Right lung (tissue), 5 donors: ENCODE measurements around the gene AHNAK2. TPM values are rescaled to one million over a fixed set of nuclear protein-coding genes. Genes with fewer than 3 reads are reported as not detected.
"Not testable (repeated sequence)": the region's sequence is repeated elsewhere in the genome, so short reads cannot be mapped to it uniquely, and the experiment has no call there.

ENCODE experiments used
- DNase-seq, 2 donors: peaks; one replicate each; pipeline ENCODE4 v3.0.0-alpha.2; 2013
- polyA plus RNA-seq, 5 donors: library from polyadenylated mRNA; unstranded; fragments of 120-200 nt; gene quantifications; one replicate each; pipeline versions ENCODE4 v1.2.1 to v1.2.3, GENCODE V29; 2013; ENCODE audit warnings: inconsistent platforms in 1 of 5, low replicate concordance in 1 of 5; ENCODE audit not compliant: insufficient read length in 5 of 5, insufficient read depth in 1 of 5

The AHNAK2 gene
- polyA plus RNA-seq, 5 donors = 1.1 to 3.0 (median 2.3) TPM

DNA sequence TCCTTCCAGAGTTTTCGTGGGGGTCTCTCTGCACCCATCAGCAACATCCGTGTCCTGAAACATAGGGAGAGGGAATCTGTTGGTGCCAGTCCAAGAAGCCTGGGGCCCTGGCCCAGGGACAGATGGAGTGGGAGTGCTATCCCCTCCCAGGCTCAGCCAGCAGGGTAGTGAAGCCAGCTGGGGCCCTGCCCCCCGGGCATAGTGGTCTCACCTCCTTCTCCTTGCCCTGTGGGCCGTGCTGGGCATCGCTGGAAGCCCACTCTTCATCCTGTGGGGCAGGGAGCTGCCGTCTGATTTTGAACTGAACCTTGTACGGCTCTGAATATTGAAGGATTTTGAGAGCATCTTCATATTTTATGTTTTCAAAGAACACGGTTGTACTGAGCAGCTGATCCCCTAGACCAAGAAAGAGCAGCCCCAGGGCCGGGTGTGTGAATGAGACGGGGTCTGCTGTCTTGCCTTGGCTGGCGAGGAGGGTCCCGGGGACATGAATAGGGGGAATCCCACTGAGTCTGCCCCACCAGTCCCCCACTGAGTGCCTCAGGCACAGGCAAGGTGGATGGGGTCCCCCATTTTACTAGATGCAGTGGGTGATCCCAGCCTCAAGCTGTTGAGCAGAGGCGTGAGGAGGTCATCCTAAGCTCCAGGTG is 23.3 kb downstream of the AHNAK2 start:
- DNase-seq = no peak

DNA sequence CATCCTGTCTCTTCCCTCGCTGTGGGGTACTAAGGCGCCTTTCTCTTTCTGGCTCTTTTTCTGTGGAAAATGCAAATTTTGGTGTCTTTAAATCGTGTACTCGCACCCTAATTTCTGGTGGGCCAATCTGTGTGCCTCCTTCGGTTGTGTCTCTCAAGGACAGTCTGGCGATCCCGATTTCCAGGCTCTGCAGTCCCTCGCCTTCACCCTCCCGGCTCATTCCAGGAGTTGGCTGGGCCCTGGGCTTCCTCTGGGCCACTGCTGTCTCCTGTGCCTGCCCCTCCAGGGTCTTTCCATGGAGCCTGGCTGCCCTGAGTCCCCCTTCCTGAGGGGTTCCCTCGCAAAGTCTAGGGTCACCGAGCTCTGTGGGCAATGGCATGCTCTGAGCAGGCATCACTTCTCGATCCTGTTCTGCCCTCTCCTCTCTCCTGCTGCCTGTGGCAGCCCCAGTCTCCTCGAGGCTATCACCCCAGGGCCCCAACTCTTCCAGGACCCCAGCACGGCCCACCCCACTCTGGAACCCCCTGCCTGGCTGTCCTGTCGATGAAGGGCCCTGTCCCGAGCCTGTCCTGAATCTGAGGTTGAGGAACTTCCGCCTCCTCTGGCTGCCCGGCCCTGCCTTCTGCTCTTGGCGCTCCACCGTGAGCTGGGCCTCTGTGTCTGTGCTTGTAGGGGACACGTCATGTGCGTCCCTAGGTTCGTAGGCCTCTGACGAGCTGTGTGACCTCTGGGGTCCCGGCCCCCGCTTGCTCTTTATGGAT is 24.1 kb downstream of the AHNAK2 start:
- DNase-seq = no peak

DNA sequence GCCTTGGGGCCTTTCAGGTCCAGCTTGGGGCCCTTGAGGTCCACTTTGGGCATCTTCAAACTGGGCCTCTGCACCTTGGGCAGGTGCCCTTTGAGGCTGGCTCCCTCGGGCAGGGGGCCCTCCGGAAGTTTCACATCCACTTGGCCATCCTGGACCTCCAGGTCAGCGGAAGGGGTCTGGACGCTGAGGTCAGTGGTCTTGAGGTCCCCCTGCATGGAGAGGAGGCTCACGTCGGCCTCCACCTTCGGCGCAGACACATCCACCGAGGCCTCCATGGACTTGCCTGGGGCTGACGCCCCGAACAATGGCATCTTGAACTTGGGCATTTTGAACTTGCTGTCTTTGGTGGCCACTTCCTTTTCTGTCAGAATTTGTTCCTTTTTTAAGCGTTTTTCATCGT is 25.1 kb downstream of the AHNAK2 start:
- no peak for DNase-seq

DNA sequence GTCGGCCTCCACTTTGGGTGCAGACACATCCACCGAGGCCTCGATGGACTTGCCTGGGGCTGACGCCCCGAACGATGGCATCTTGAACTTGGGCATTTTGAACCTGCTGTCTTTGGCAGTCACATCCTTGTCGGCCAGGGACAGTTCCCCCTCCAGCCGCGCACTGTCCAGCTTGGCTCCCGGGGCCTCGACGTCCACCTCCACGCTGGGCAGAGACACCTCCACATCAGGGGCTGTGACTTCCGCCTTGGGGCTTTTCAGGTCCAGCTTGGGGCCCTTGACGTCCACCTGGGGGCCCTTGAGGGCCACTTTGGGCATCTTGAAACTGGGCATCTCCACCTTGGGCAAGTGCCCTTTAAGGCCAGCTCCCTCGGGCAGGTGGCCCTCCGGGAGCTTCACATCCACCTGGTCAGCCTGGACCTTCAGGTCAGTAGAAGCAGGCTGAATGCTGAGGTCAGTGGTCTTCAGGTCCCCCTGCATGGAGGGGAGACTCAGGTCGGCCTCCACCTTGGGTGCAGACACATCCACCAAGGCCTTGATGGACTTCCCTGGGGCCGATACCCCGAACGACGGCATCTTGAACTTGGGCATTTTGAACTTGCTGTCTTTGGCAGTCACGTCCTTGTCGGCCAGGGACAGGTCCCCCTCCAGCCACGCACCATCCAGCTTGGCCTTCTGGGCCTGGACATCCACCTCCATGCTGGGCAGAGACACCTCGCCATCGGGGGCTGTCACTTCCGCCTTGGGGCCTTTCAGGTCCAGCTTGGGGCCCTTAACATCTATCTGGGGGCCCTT is 26.1 kb downstream of the AHNAK2 start:
- DNase-seq = not testable (repeated sequence)

DNA sequence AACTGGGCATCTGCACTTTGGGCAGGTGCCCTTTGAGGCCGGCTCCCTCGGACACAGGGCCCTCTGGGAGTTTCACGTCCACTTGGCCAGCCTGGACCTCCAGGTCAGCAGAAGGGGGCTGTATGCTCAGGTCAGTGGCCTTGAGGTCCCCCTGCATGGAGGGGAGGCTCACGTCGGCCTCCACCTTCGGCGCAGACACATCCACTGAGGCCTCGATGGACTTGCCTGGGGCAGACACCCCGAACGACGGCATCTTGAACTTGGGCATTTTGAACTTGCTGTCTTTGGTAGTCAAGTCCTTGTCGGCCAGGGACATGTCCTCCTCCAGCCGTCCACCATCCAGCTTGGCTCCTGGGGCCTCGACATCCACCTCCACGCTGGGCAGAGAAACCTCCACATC is 27.5 kb downstream of the AHNAK2 start:
- DNase-seq = not testable (repeated sequence)

DNA sequence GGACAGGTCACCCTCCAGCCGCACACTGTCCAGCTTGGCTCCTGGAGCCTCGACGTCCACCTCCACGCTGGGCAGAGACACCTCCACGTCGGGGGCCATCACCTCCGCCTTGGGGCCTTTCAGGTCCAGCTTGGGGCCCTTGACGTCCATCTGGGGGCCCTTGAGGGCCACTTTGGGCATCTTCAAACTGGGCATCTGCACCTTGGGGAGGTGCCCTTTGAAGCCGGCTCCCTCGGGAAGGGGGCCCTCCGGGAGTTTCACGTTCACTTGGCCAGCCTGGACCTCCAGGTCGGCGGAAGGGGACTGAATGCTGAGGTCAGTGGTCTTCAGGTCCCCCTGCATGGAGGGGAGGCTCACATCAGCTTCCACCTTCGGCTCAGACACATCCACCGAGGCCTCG is 28.2 kb downstream of the AHNAK2 start:
- DNase-seq = no peak

DNA sequence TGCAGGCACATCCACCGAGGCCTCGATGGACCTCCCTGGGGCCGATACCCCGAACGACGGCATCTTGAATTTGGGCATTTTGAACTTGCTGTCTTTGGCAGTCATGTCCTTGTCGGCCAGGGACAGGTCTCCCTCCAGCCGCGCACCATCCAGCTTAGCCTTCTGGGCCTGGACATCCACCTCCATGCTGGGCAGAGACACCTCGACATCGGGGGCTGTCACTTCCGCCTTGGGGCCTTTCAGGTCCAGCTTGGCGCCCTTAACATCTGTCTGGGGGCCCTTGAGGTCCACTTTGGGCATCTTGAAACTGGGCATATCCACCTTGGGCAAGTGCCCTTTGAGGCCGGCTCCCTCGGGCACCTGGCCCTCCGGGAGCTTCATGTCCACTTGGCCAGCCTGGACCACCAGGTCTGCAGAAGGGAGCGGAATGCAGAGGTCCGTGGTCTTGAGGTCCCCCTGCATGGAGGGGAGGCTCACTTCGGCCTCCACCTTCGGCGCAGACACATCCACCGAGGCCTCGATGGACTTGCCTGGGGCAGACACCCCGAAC is 28.7 kb downstream of the AHNAK2 start:
- not testable (repeated sequence) for DNase-seq

DNA sequence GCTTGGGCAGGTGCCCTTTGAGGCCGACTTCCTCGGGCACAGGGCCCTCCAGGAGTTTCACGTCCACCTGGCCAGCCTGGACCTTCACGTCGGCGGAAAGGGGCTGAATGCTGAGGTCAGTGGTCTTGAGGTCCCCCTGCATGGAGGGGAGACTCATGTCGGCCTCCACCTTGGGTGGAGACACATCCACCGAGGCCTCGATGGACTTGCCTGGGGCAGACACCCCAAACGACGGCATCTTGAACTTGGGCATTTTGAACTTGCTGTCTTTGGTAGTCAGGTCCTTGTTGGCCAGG is 29.5 kb downstream of the AHNAK2 start:
- no peak for DNase-seq

DNA sequence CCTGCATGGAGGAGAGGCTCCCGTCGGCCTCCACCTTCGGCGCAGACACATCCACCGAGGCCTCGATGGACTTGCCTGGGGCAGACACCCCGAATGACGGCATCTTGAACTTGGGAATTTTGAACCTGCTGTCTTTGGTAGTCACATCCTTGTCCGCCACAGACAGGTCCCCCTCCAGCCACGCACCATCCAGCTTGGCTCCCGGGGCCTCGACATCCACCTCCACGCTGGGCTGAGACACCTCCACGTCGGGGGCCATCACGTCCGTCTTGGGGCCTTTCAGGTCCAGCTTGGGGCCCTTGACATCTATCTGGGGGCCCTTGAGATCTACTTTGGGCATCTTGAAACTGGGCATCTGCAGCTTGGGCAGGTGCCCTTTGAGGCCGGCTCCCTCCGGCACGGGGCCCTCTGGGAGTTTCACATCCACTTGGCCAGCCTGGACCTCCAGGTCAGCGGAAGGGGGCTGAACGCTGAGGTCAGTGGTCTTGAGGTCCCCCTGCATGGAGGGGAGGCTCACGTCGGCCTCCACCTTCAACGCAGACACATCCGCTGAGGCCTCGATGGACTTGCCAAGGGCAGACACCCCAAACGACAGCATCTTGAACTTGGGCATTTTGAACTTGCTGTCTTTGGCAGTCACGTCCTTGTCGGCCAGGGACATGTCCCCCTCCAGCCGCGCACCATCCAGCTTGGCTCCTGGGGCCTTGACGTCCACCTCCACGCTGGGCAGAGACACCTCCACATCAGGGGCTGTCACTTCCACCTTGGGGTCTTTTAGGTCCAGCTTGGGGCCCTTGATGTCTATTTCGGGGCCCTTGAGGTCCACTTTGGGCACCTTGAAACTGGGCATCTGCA is 30.1 kb downstream of the AHNAK2 start:
- DNase-seq = not testable (repeated sequence)

DNA sequence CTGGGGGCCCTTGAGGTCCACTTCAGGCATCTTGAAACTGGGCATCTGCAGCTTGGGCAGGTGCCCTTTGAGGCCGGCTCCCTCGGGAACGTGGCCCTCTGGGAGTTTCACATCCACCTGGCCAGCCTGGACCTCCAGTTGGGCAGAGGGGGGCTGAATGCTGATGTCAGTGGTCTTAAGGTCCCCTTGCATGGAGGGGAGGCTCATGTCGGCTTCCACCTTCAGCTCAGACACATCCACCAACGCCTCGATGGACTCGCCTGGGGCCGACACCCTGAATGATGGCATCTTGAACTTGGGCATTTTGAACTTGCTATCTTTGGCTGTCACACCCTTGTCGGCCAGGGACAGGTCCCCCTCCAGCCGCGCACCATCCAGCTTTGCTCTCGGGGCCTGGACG is 31.0 kb downstream of the AHNAK2 start:
- DNase-seq = not testable (repeated sequence)

DNA sequence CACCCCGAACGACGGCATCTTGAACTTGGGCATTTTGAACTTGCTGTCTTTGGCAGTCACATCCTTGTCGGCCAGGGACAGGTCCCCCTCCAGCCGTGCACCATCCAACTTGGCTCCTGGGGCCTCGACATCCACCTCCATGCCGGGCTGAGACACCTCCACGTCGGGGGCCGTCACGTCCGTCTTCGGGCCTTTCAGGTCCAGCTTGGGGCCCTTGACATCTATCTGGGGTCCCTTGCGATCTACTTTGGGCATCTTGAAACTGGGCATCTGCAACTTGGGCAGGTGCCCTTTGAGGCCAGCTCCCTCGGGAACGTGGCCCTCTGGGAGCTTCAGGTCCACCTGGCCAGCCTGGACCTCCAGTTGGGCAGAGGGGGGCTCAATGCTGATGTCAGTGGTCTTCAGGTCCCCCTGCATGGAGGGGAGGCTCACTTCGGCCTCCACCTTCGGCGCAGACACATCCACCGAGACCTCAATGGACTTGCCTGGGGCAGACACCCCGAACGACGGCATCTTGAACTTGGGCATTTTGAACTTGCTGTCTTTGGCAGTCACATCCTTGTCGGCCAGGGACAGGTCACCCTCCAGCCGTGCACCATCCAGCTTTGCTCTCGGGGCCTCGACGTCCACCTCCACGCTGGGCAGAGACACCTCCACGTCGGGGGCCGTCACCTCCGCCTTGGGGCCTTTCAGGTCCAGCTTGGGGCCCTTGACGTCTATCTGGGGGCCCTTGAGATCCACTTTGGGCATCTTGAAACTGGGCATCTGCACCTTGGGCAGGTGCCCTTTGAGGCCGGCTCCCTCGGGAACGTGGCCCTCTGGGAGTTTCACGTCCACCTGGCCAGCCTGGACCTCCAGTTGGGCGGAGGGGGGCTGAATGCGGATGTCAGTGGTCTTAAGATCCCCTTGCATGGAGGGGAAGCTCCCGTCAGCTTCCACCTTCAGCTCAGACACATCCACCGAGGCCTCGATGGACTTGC is 31.9 kb downstream of the AHNAK2 start:
- not testable (repeated sequence) for DNase-seq

DNA sequence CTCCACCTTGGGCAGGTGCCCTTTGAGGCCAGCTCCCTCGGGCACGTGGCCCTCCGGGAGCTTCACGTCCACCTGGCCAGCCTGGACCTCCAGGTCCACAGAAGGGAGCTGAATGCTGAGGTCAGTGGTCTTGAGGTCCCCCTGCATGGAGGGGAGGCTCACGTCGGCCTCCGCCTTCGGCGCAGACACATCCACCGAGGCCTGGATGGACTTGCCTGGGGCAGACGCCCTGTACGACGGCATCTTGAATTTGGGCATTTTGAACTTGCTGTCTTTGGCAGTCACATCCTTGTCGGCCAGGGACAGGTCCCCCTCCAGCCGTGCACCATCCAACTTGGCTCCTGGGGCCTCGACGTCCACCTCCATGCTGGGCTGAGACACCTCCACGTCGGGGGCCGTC is 32.9 kb downstream of the AHNAK2 start:
- DNase-seq = not testable (repeated sequence)

DNA sequence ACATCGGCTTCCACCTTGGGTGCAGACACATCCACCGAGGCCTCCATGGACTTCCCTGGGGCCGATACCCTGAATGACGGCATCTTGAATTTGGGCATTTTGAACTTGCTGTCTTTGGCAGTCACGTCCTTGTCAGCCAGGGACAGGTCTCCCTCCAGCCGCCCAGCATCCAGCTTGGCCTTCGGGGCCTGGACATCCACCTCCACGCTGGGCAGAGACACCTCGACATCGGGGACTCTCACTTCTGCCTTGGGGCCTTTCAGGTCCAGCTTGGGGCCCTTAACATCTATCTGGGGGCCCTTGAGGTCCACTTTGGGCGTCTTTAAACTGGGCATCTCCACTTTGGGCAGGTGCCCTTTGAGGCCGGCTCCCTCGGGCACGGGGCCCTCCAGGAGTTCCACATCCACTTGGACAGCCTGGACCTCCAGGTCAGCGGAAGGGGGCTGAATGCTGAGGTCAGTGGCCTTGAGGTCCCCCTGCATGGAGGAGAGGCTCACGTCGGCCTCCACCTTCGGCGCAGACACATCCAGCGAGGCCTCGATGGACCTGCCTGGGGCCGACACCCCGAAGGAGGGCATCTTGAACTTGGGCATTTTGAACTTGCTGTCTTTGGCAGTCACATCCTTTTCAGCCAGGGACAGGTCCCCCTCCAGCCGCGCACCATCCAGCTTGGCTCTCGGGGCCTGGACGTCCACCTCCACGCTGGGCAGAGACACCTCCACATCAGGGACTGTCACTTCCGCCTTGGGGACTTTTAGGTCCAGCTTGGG is 33.6 kb downstream of the AHNAK2 start:
- DNase-seq = not testable (repeated sequence)

DNA sequence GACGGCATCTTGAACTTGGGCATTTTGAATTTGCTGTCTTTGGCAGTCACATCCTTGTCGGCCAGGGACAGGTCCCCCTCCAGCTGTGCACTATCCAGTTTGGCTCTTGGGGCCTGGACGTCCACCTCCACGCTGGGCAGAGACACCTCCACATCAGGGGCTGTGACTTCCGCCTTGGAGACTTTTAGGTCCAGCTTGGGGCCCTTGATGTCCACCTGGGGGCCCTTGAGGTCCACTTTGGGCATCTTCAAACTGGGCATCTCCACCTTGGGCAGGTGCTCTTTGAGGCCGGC is 34.2 kb downstream of the AHNAK2 start:
- not testable (repeated sequence) for DNase-seq

DNA sequence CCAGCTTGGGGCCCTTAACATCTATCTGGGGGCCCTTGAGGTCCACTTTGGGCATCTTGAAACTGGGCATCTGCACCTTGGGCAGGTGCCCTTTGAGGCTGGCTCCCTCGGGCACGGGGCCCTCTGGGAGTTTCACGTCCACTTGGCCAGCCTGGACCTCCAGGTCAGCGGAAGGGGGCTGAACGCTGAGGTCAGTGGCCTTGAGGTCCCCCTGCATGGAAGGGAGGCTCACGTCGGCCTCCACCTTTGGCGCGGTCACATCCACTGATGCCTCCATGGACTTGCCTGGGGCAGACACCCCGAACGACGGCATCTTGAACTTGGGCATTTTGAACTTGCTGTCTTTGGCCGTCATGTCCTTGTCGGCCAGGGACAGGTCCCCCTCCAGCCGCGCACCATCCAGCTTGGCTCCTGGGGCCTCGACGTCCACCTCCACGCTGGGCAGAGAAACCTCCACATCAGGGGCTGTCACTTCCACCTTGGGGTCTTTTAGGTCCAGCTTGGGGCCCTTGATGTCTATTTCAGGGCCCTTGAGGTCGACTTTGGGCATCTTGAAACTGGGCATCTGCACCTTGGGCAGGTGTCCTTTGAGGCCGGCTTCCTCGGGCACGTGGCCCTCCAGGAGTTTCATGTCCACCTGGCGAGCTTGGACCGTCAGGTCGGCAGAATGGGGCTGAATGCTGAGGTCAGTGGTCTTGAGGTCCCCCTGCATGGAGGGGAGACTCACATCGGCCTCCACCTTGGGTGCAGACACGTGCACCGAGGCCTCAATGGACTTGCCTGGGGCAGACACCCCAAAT is 34.8 kb downstream of the AHNAK2 start:
- not testable (repeated sequence) for DNase-seq

DNA sequence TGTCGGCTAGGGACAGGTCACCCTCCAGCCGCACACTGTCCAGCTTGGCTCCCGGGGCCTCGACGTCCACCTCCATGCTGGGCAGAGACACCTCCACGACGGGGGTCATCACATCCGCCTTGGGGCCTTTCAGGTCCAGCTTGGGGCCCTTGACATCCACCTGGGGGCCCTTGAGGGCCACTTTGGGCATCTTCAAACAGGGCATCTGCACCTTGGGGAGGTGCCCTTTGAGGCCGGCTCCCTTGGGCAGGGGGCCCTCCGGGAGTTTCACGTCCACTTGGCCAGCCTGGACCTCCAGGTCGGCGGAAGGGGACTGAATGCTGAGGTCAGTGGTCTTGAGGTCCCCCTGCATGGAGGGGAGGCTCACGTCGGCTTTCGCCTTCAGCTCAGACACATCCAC is 35.6 kb downstream of the AHNAK2 start:
- no peak for DNase-seq

DNA sequence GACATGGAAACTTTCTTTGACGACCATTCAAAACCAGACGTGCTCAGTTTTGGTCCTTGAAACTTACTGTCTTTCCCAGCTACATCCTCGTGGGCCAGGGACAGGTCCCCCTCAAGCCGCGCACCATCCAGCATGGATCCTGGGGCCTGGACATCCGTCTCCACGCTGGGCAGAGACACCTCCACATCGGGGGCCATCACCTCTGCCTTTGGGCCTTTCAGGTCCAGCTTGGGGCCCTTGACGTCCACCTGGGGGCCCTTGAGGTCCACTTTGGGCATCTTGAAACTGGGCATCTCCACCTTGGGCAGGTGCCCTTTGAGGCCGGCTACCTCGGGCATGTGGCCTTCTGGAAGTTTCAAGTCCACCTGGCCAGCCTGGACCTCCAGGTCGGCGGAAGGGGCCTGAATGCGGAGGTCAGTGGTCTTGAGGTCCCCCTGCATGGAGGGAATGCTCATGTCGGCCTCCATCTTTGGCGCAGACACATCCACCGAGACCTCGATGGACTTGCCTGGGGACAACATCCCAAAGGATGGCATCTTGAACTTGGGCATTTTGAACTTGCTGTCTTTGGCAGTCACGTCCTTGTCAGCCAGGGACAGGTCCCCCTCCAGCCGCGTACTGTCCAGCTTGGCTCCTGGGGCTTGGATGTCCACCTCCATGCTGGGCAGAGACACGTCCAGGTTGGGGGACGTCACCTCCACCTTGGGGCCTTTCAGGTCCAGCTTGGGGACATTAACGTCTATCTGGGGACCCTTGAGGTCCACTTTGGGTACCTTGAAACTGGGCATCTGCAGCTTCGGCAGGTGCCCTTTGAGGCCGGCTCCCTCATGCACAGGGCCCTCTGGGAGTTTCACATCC is 36.4 kb downstream of the AHNAK2 start:
- DNase-seq = no peak
